Activated gamma-delta T cell treated with Interleukin-2 at 50 U/mL for 16 hours (primary cell): ENCODE data around the gene ANGPTL4.
"Not testable (repeated sequence)": the region's sequence is repeated elsewhere in the genome, so short reads cannot be mapped to it uniquely, and the experiment has no call there.

Experiments
- DNase-seq: peaks from one replicate; pipeline ENCODE4 v3.0.0-alpha.2; 2020

Gene ANGPTL4

GRCh38 chr19:8334458-8335342 is 29.3 kb upstream of the ANGPTL4 start:
- no peak for DNase-seq

GRCh38 chr19:8335343-8336071 is 28.4 kb upstream of the ANGPTL4 start:
- no peak for DNase-seq

DNA sequence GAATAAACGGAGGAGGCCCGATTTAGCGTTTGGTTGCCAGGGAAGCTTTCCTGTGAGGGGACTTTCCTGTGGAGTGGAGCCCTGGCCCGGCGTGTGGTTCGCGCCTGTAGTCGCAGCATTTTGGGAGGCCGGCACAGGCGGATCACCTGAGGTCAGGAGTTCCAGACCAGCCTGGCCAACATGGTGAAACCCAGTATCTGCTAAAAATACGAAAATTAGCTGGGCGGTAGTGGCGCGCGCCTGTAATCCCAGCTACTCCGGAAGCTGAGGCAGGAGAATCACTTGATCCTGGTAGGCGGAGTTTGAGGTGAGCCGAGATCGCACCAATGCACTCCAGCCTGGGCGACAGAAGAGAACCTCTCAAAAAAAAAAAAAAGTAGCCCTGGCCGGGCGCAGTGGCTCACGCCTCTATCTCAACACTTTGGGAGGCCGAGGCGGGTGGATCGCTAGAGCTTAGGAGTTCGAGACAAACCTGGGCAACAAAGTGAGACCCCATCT is 27.8 kb upstream of the ANGPTL4 start:
- no peak for DNase-seq

GRCh38 chr19:8336660-8337059 is 27.3 kb upstream of the ANGPTL4 start:
- DNase-seq, result no peak

- no peak for DNase-seq
Observed at GRCh38 chr19:8337728-8338127, 26.2 kb upstream of the ANGPTL4 start.

DNA sequence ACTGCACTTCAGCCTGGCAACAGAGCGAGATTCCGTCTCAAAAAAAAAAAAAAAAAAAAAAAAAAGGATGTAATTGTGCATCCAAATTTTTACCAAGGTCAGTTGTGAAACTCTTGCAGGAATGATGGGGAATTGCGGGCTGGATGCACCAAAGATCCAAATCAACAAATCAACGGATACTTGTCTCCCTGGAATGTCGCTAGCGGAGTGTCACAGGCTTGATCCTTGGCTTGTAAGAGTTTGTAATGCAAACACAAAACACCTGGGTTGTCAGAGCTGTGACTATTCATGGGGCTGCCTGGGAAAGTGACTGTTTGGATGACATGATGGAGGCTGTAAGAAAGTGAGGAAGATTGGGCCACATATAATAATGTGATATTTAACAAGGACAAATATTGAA is 25.1 kb upstream of the ANGPTL4 start:
- DNase-seq, result no peak

DNA sequence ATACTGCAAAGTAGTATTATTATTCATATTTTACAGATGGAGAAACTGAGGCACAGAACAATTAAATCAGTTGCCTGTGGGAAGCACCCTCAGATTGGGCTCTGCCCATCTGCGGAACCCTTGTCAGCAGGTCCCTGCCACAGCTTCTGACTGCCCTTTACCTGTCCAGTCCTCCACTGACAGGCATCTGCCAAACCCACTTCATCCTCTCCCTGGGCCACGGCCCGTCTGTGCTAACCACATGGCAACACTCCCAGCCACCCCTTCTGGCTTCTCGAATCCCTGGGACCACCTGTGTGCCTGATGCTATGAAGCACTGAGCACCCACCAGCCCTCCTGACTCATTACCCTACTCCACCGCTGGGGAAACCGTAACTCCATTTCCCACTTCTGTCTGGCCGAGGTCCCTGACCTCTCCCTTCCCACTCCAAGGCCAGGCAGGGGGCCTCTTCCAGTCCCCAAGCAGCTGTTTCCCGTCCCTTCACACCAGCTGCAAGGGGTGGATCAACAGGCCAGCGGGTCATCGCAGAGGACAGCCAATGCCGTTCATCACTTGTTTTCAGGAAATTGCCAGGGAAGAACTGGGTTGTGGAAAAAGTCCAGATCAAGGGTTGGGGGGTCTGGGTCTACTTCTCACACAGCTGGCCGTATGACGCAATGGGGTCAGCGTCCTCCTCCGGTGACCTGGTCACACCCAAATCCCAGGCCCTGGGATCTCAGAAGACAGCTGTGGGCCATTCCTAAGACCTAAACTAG is 23.4 kb upstream of the ANGPTL4 start:
- DNase-seq, result no peak

- not testable (repeated sequence) for DNase-seq
Observed at GRCh38 chr19:8341504-8341903, 22.5 kb upstream of the ANGPTL4 start.

DNA sequence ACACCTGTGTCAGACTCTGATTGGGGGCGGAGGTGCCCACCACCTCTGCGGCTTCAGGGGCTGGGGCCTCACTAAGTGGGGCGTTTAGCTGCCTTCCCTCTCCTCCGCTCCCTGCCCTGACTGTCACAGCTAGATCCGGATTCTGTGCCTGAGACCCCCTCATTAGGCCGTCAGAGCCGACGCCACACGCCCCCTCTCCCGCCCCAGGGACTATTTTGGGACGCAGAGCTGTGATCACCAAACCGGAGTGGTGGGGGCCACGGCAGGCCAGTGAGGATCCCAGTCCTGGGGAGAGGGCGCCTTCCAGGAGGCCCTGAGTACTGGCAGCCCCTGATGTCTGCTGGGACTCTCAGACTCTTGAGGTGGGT is 21.7 kb upstream of the ANGPTL4 start:
- no peak for DNase-seq

GRCh38 chr19:8342684-8343482 is 21.1 kb upstream of the ANGPTL4 start, which contains the start of gene KANK3:
Gene KANK3 (minus strand): TSS chr19:8343262. CDS start chr19:8337828, 5,434 bp downstream.
- peak; percentile 94 for DNase-seq

DNA sequence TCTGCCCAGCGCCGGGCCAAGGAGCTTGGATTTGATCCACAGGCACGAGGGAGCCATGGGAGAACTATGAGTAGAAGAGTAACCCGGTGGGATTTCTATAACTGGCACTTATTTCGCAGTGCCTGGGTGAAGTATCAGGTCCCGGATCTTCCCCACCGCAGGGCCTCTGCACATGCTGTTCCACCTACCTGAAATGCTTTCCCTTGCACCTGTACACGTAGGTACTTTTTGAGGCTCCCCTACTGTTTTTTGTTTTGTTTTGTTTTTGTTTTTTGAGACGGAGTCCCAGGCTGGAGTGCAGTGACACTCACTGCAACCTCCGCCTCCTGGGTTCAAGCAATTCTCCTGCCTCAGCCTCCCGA is 20.5 kb upstream of the ANGPTL4 start:
- DNase-seq, result no peak

DNA sequence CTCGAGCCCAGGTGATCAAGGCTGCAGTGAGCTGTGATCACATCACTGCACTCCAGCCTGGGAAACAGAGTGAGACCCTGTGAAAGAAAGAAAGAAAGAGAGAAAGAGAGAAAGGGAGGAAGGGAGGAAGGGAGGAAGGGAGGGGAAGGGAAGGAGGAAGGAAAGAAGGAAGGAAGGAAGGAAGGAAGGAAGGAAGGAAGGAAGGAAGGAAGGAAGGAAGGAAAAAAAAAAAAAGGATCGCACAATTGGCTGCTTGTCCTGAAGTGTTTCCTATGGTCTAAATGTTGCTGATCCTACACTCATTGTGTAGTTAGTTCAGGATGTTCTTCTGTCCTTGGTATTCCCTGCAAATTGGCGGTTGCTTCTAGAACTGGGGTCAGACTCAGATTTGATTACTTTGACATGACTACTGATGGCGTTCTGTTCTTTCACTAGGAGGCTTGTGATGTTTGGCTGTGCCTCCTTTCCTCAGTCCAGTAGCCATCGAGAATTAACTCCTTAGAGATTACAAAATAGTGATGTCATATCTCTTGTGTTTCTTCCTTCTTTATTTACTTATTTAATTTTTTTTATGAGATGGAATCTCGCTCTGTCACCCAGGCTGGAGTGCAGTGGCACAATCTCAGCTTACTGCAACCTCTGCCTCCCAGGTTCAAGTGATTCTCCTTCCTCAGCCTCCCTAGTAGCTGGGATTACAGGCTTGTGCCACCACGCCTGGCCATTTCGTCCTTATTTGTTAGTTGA is 14.2 kb upstream of the ANGPTL4 start:
- not testable (repeated sequence) for DNase-seq

- no peak for DNase-seq
Observed at GRCh38 chr19:8352134-8352827, 11.7 kb upstream of the ANGPTL4 start.

GRCh38 chr19:8352845-8353244 is 11.1 kb upstream of the ANGPTL4 start:
- DNase-seq, result not testable (repeated sequence)

GRCh38 chr19:8355631-8356402 is 8.1 kb upstream of the ANGPTL4 start:
- no peak for DNase-seq

DNA sequence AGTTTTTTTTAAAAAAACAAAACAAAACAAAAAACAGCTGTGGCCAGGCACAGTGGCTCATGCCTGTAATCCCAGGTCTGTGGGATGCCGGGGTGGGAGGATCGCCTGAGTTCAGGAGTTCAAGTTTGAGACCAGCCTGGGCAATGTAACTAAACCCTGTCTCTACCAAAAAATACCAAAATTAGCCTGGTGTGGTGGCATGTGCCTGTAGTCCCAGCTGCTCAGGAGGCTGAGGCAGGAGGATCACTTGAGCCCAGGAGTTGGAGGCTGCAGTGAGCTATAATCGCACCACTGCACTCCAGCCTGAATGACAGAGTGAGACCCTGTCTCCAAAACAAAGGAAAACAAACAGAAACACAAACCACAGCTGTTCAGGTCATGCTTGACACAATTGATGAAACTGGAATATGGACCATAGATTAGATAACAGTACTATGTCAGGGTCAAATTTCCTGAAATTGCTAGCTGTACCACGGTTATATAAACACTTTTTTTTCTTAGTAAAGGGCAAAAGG is 6.9 kb upstream of the ANGPTL4 start:
- DNase-seq, result no peak

DNA sequence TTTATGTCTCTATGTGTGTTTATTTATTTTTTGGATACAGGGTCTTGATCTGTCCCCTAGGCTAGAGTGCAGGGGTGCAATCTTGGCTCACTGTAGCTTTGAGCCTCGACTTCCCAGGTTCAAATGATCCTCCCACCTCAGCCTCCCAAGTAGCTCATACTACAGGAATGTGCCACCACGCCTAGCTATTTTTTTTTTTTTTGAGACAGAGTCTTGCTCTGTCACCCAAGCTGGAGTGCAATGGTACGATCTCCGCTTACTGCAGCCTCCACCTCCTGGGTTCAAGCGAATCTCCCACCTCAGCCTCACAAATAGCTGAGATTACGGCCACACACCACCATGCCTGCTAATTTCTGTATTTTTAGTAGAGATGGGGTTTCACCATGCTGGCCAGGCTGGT is 5.0 kb upstream of the ANGPTL4 start:
- no peak for DNase-seq

DNA sequence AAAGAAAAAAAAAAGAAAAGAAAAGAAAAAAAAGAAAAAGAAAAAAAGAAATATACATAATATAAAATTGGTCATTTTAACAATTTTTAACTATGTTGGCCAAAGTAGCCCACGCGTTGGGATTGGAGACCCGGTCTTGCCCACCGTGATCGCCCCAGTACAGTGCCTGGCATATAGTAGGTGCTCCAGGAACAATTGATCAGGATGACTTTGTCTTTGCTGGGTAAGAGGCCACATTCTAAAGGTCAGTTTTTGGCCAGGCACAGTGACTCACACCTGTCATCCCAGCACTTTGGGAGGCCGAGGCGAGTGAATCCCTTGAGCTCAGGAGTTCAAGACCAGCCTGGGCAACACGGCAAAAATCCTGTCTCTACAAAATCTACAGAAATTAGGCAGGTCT is 3.8 kb upstream of the ANGPTL4 start:
- no peak for DNase-seq

DNA sequence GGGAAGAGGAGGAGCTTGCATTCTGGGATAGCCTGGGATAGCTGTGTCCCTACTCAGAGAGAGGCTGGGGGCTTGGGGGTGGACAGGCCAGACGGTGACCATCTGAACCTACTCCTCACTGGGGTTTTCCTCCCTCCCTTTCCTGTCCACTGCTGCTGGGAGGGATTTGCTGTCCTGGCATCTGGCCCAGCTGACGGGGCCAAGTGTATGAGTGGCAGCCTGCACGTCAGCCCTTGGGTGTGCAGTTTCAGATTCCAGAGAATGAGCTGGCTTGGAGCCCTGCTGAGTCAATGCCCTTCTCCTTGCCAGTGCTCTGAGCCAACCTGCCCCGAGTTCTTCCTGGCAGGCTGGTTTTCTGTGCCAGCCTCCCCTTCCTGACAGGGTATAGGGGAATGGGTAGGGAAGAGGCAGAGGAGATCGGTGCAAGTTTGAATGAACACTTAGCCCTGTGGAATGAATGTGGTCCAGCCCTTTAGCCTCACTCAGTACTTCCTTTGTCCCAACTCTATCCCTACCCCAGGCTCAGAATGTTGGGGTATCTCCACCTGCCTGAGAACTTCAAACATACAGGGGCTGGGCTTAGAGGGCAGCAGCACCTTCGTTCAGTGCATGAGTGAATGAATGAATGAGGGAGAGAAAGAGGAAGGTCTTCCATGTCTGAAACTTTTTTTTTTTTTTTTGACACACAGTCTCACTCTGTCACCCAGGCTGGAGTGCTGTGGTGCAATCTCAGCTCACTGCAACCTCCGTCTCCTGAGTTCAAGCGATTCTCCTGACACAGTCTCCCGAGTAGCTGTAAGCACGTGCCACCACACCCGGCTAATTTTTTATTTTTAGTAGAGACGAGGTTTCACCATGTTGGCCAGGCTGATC is 1.8 kb upstream of the ANGPTL4 start:
- no peak for DNase-seq
